OCI-LY1 (cell line): ENCODE results near the gene SART3.

Source experiments
- CTCF ChIP-seq: fragments of 200-600 bp; sonication (generic), shearing (Covaris generic); IDR thresholded peaks from 2 replicates; pipeline ENCODE4 v1.5.1; 2017; ENCODE audit warnings: mild to moderate bottlenecking, antibody characterized with exemption, low read length, moderate library complexity, mixed read lengths
- EZH2 ChIP-seq: fragments of 200-600 bp; sonication (generic), shearing (Covaris generic); IDR thresholded peaks from 2 replicates; pipeline ENCODE4 v1.8.0; 2017; ENCODE audit warnings: borderline replicate concordance, mixed run types, mild to moderate bottlenecking, antibody characterized with exemption, low read length, moderate library complexity, mixed read lengths

GRCh38 chr12:108610336-108610815 is 49.4 kb upstream of the SART3 start:
- TF ChIP-seq CTCF (no peak), EZH2 (no peak)
